Osteoblast (primary cell): ENCODE data around the gene ALS2CL. TPM values are rescaled to one million over a fixed set of nuclear protein-coding genes. Genes with fewer than 3 reads are reported as not detected.

Experiments
- small RNA-seq: library from RNA; depleted of rRNA; stranded (forward); fragments of <200 nt; gene quantifications from one replicate; pipeline ENCODE3, GENCODE V24; 2012
- total RNA-seq: library from RNA; depleted of rRNA; stranded (reverse); fragments of >200 nt; gene quantifications from 2 replicates; pipeline ENCODE4 v1.2.3, GENCODE V29; 2012

Gene ALS2CL
- total RNA-seq, 1 donor: 1.1 TPM

Small RNA genes lying within 50 kb of the gene (small RNA-seq; reads per million reads assigned to genes)
- gene RF00591: not detected

Other genes starting within 250 kb of the ALS2CL start
- 0.59 and 0.72 TPM in 2 replicates for gene LTF, start 228.8 kb downstream of the ALS2CL start, total RNA-seq
- not detected in 2 replicates for gene RTP3, start 195.7 kb downstream of the ALS2CL start, total RNA-seq
- 4.7 and 5.1 TPM in 2 replicates for gene LRRC2, start 127.4 kb downstream of the ALS2CL start, total RNA-seq
- under 0.01 and 0.36 TPM in 2 replicates for gene FAM240A, start 81.2 kb downstream of the ALS2CL start, total RNA-seq
- gene TMIE, start 7.7 kb upstream of the ALS2CL start, total RNA-seq: under 0.01 TPM in 2 replicates
- not detected in 2 replicates for gene PRSS50, start 24.2 kb upstream of the ALS2CL start, total RNA-seq
- gene MYL3, start 169.8 kb upstream of the ALS2CL start, total RNA-seq: not detected in 2 replicates
- 0.29 and 0.36 TPM in 2 replicates for gene PTH1R, start 184.0 kb upstream of the ALS2CL start, total RNA-seq